SK-N-DZ (cell line): ENCODE data around the gene TMEM121B.

Source experiments
- DNase-seq: peaks from one replicate; pipeline ENCODE4 v3.0.0-alpha.2; 2015; ENCODE audit warnings: low spot score

TMEM121B gene

DNA sequence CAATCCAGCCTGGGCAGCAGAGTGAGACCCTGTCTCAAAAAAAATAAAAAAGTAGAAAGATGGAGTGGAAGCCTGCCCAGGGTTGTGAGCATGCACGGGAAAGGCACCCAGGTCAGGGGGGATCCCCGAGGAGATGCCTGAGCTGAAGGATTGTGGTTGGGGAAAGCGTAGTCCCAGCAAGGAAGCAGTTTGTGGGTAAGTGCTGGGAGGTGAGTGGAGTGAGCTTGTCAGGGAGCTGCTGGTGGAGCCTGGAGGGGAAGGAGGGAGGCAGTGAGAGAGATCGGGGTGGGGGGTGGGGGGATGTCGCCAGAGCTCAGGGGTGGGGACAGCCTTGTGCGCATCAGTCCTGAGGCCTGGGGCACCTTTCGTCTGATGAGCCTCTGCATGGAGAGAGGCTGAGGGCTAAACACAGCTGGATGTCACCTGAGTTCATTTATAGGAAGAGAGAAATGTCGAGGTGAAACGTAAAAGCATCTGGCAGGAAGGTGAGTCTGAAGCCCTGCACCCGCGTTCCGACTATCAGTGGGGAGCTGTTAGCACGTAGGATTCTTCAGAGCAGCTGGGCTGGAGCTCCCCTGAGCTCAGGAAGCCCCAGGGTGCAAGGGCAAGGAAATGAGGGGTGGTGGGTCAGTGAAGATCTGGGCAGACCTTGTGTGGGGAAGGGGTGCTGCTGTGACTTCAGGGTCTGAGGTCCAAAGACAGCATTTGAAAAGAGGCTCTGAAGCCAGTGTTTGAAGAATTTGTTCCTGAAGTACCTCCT is 10.2 kb downstream of the TMEM121B start:
- DNase-seq: no peak

DNA sequence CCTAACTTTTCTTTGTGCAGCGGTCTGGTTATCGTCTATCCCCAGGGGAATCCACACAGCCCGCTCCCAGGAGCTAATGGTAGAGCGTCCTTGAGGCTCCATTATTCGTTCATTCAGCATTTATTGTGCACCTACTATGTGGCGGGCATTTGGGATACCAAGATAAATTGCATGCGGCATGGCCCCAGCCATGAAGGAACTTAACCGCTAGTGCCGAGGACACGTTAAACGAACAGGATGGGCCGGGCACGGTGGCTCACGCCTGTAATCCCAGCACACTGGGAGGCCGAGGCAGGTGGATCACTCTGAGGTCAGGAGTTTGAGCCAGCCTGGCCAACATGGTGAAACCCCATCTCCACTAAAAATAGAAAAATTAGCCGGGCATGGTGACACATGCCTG is 11.2 kb downstream of the TMEM121B start:
- no peak for DNase-seq

DNA sequence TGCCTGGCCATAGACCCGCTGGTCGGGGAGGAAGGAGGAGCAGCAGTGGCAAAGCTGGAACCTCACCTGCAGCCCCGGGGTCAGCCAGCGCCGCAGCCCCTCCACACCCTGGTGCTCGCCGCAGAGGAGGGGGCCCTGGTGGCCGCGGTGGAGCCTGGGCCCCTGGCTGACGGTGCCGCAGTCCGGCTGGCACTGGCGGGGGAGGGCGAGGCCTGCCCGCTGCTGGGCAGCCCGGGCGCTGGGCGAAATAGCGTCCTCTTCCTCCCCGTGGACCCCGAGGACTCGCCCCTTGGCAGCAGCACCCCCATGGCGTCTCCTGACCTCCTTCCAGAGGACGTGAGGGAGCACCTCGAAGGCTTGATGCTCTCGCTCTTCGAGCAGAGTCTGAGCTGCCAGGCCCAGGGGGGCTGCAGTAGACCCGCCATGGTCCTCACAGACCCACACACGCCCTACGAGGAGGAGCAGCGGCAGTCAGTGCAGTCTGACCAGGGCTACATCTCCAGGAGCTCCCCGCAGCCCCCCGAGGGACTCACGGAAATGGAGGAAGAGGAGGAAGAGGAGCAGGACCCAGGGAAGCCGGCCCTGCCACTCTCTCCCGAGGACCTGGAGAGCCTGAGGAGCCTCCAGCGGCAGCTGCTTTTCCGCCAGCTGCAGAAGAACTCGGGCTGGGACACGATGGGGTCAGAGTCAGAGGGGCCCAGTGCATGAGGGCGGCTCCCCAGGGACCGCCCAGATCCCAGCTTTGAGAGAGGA is 11.9 kb downstream of the TMEM121B start:
- DNase-seq: no peak

DNA sequence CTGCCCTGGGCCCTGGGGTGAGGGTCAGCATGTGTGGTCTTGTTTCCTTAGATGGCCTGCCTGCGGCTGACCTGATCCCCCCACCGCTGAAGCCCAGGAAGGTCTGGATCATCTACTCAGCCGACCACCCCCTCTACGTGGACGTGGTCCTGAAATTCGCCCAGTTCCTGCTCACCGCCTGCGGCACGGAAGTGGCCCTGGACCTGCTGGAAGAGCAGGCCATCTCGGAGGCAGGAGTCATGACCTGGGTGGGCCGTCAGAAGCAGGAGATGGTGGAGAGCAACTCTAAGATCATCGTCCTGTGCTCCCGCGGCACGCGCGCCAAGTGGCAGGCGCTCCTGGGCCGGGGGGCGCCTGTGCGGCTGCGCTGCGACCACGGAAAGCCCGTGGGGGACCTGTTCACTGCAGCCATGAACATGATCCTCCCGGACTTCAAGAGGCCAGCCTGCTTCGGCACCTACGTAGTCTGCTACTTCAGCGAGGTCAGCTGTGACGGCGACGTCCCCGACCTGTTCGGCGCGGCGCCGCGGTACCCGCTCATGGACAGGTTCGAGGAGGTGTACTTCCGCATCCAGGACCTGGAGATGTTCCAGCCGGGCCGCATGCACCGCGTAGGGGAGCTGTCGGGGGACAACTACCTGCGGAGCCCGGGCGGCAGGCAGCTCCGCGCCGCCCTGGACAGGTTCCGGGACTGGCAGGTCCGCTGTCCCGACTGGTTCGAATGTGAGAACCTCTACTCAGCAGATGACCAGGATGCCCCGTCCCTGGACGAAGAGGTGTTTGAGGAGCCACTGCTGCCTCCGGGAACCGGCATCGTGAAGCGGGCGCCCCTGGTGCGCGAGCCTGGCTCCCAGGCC is 12.7 kb downstream of the TMEM121B start:
- DNase-seq: no peak

DNA sequence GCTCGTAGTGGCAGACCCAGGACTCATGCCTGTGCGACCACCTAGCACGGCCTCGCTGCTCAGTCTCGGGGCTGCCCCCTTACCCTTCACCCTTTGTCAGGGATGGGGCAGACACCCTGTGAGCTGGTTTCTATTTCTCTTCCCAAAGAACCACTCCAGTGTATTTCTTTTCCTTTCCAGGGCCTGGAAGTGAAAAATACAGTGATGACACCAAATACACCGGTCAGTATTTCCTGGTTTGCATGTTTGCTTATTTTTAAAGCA is 13.7 kb downstream of the TMEM121B start:
- no peak for DNase-seq

DNA sequence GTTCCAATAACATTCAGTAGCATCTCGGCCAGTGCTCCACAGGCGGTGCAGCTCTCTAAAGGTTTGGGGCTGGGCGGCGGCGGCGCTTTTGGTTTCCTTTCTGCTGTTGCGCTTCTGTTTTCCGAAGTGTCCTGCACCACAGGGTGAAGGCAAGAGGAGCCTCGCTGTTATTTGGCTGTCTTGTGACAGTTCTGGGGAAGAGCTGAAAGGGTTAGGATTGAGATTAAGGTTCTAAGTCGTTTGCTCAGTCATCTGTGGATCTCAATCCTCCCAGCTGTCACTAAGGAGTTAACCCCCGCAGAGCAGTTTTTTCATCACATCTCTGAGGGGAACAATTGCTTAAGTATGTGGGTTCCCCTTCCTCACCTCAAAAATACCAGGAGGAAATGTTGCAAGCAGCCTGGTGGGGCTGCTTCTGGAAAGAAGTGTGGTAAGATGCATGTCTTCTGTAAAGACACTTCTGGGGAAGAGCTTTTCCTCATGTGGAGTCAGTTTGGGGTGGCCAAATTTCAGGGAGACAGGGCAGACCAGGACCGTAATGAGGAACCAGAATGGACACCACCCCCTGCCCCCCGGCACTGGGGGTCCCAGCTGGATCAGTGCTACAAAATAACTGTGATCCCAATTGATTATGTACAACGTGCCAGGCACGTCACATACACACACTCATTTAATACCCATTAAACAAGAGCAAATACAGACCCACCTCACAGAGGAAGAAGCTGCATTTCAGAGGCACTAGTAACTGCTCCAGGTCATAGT is 14.2 kb downstream of the TMEM121B start:
- DNase-seq: no peak

DNA sequence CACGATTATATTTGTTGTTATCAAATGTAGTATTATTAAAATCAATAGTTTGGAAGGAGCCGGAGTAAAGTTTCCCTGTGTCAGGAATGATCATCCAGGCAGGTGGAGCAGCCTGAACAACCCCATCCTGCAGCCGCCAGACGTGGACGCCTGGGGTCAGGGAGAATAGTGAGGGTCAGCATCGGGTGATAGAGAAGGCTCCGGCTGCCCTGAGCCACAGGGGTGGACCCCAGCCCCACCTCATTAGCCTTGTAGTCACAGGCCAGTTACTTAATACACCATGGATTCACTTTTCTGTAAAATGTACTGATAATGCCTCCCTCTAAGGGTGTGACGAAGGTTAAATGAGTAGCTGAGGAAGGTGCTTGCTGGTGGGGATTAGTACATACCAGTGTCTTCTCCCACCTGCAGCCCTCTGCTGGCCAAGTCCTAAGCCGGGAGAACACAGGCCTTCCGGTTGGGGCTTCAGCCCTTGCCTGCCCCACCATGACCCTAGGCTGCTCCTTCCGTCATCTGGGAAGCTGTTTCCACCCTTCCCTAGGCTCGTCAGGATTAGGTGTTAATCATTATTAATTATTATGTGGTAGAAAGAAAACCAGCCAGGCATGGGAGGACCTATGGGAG is 14.9 kb downstream of the TMEM121B start:
- DNase-seq: no peak

DNA sequence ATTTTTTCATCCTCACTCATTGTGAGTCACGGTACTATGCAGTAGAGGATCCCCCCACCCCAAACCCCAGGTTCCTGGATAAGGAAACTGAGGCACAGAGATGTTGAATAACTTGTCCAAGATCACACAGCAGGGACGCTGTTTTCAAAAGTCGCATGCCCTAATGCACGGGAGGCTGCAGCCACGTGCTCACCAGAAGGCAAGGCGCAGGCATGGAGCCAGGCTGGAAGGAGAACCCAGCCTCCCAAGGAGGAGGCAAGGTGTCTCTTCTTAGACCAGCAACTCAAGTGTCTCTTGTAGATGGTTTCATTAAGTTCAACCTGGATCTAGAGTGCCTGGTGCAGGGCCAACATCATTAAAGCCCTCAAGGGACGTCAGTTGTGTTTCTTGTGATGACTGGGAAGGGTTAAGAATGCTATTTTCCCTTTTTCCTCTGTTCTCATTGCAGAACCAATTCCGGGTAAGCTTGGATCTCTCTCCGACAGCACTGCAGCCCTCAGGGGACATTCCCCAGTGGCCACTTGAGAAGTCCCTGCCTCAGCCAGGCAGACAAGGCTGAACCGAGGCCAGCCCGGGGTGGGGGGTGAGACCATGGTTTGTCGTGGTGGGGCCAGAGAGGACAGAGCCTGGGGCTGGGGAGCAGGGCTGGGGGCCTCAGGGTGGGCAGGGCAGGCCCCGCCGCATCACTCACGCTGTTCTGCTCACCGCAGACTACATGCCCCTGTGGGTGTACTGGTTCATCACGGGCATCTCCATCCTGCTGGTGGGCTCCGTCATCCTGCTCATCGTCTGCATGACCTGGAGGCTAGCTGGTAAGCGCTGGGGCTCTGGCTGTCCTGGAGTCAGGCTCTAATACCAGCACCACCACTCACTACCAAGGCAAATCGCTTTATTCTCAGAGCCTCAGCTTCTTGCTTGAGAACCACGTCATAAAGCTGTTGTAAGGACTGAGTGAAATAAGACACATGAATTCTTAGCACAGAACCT is 15.7 kb downstream of the TMEM121B start:
- no peak for DNase-seq

DNA sequence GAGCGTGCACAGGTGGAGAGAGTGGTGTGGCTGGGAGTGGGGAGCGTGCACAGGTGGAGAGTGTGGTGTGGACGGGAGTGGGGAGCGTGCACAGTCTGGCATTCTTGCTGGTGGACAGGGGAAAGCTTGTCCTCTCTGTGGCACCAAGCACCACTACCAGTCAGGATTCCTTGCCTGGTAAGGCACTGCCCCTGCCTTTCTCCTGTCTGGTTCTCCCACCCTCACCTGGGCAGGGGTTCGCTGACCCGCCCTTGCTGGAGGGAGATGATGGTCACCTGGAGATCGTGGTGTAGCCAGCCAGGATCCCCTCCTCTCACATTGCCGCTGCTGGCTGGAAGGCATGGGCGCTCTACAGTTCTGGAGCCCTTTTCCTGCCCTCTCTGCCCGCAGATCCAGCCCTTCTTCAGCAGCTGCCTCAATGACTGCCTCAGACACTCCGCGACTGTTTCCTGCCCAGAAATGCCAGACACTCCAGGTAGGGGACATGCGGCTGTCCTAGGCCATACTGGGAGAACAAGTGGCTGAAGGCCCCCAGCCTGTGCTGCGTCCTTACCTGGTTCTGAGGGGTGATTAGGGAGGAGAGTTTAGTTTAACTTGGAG is 16.7 kb downstream of the TMEM121B start:
- DNase-seq: no peak

DNA sequence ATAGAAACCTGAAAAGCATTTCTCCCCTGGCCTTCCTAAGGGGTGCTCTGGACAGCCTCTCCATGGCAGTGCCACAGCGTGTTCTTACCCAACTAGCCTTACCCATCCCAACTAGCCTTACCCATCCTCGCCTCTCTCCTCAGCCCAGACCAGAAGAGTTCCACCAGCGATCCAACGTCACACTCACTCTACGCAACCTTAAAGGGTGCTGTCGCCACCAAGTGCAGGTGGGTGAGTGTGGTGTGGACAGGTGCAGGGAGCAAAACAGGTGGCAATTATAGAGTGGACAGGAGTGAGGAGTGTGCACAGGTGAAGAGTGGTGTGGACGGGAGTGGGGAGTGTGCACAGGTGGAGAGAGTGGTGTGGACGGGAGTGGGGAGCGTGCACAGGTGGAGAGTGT is 17.8 kb downstream of the TMEM121B start:
- no peak for DNase-seq

DNA sequence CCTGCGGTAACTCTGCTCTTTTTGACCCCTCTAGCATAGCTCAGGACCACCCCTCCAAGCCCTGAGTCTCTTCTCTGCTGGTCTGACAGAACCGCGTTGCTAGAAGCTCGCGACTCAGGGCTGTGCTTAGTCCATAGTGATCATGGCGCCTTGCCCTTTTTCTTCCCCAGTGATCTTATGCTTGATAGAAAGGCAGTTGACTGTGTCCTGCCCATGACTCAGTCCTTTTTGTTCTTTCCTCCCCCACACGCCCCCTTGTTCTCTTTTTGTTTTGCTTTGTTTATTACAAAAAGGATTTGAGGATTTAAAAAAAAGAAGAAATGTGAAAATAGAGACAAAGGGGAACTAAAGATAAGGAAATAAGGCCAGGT is 18.9 kb downstream of the TMEM121B start:
- DNase-seq: no peak

DNA sequence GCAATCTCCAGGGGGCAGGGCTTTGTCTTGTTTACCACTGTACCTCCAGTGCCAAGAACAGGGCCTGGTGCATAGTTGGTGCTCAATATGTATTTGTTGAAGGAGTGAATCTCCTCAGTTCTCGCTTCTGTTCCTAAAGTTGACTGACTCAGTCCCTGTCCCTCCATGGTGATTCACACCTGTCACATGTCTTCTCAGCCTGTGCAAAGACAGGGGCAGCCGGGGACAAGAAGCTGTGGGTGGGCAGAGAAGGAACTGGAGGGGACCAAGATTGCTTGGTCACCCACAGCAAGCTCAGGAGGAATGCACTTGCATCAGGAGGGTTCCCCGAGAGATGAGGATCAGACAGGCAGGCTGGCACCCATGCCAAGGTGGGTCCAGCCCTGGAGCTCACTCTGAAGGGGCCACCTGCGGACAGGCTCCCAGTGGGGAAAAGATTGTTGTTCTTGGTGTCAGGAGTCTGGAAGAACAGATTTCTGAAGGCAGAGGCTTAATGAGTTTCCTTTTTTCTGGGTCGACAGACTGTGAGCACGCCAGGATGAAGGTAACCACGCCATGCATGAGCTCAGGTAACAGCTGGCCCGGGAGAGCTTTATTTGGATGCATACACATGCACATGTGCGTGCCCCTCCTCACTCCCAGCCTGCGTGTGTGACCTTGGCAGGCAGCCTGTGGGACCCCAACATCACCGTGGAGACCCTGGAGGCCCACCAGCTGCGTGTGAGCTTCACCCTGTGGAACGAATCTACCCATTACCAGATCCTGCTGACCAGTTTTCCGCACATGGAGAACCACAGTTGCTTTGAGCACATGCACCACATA is 19.5 kb downstream of the TMEM121B start:
- DNase-seq: no peak

DNA sequence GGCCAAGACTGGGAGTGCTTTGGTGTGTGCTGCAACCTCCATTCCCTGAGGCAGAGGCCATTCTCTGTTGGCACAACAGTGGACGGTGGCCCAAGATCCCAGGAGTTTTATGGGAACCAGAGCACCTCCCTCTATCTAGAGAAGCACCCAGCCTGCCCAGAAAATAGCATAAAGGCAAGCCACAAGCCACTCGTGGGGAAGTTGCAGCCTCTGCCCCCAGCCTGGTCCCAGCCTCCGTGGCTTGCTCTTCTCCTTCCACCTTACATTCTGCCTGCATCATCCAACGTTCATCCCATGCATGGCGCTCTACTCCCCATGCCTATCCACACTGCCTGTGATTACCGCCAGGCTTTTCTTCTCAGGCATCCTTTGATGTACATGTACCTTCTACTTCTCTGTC is 20.5 kb downstream of the TMEM121B start:
- DNase-seq: no peak

DNA sequence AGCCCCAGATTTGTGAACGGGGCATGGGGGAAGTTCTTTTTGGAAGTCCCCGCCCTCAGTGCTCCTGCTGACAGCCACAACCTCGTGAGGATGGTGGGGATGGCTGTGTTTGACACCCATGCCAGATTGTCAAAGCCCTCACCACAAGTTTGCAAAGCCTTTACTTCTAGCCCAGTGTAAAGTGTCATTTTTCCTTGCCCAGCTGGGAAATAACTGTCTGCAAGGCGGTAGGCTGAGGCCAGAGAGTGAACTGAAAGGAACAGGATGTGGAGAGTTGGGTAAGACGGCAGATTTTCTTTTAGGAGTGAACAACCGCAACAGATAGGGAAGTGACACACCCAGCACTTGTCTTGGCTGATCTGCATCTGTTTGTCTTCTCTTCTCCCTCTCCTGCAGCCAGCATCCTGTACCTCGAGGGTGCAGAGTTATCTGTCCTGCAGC is 22.8 kb downstream of the TMEM121B start:
- no peak for DNase-seq

DNA sequence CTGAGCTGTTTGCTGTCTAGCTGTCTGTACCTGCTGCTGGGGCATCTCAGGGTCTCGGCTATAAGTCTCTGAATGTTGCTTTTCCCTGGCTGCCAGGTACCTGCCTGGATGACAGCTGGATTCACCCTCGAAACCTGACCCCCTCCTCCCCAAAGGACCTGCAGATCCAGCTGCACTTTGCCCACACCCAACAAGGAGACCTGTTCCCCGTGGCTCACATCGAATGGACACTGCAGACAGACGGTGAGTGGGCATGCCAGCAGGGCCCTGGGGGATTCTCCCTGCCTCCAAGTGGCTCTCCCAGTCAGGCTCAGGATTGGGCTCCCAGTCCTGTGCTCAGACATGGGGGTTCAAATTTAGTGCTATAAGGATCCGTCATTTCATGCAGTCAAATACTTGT is 23.5 kb downstream of the TMEM121B start:
- no peak for DNase-seq

DNA sequence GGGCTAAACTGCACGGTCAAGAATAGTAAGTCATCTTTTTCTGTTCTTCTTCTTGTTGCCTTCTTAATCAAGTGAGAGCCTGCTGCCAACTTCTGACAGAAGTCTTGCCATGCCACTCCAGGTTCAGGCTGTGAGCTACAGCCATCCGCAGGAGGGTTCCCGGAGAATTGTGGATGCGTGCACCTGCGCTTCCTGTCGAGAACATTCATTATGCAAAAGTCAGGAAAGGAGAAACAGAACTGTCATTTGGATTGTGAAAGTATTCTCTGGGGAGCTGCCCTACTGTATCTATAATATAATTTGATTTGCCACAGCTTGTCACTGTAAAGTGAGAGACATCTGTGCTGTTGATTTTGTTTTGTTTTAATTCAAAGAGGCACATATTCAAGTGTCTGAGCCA is 24.1 kb downstream of the TMEM121B start:
- DNase-seq: peak; percentile 44

DNA sequence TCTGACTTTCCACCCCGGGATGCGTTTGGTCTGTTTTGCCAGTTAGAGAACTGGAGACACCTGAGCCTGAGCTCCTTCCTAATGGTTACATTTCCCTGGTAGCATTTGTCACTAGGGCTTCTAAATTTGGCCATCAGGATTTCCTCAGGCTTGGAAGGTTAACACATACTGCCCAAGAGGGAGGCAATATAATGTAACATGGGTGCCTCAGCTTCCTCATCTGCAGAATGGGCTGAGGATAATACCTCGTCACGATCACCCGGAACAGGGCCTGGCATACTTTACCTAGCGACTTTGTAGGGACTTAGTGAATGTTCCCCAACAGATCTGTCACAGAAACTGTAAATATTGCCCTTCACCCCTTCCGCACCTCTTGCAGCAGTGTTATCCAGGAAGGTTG is 25.1 kb downstream of the TMEM121B start:
- no peak for DNase-seq

DNA sequence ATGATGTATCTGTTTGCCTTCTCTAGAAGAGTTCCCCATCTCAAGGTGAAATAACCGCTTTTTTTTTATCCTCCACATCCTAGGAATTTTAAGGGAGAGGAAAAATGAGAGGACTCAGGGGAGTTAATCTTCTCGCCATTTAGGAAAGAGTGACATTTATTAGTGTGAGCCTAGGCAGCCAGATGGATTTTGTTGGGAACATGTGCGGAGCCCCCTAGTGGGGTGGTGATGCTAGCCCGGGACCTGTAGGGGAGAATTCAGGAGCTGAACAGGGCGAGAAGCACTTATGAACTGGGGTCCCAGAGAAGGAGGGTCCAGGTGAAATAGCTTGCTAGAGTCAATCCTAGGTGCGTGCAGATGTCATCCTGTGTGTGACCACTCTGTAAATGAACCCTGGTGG is 25.6 kb downstream of the TMEM121B start:
- no peak for DNase-seq

DNA sequence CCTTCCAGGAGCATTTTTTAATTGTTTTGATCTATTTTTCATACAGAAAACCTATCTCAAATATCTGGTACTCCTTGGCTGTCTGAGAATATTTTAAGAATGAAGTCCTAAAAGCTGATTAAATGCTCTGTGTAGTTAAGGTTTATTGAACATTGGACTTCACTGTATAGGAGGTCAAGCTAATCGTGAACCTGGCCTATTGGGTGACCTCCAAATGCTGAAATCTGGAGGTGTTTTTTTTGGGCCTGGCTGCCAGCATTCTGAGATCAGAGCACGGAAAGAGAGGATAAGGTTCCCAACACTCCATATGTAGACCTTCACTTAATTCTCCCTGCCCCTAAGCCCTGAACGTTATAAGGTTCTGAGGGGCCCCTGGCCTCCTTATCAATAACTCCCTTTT is 28.1 kb downstream of the TMEM121B start:
- no peak for DNase-seq
